HG03439 (cell line): ENCODE data around the gene KLHL29.

Source experiments
- ATAC-seq: cut with Tn5 transposase; IDR thresholded peaks from one replicate; pipeline ENCODE4 v1.9.1; 2021; ENCODE audit warnings: mild to moderate bottlenecking, moderate library complexity; ENCODE audit not compliant: unreplicated experiment

KLHL29 gene

DNA sequence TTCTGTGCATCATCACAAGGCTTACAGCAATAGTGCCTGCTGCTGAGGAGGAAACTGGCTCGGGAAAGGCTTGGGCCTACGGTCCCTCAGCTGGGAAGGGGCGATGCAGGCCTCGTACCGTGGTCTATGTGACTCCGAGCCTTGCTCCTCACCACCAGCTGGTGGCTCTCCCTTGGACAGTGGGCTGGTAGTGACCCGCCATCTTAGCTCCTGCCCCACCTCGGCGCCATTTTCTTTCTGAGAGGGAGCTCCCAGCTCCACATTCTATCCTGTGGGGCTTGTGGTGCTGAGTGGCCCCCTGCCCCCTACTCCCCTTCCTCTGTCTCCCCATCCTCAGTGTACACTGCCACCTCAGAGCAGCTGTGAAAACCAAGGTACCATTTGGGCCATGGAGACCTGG, 255.7 kb downstream of the KLHL29 start:
- no peak for ATAC-seq

DNA sequence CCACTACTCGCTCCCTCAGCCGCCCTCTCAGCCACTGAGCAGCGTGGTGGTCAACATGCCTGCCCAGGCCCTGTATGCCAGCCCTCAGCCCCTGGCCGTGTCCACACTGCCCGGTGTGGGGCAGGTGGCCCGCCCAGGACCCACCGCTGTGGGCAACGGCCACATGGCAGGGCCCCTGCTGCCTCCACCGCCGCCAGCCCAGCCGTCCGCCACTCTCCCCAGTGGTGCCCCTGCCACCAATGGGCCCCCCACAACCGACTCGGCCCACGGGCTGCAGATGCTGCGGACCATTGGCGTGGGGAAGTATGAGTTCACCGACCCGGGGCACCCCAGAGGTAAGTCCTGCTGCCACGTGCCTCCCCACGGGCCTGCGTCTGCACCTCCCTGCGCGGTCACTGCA, 257.5 kb downstream of the KLHL29 start:
- no peak for ATAC-seq

DNA sequence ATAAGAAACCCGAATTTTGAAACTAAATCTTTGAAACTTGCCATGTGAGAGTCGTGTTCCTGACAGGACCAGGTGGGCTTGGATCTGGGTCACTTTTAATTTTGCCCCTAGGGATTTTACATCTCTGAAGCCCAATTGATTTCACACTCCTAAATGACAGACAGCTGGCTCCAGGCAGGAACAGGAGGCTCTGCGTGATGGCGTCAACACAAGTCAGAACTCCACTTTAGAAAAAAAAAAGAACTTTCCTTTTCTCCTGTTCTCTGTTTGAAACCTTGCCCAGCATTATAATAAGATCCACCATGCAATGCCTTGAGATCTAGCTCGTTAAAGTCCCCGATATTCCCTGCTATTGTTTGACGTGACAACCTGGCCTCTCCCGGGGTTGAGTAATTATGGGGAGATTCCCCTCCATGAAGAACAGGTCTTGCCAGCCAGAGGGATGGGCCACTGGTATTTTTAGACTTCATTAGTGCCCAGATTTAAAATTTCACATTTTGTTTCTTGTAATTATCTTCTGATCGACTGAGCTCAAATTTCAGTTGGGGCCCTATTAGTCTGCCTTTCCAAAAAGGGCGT, 260.3 kb downstream of the KLHL29 start:
- ATAC-seq = no peak

DNA sequence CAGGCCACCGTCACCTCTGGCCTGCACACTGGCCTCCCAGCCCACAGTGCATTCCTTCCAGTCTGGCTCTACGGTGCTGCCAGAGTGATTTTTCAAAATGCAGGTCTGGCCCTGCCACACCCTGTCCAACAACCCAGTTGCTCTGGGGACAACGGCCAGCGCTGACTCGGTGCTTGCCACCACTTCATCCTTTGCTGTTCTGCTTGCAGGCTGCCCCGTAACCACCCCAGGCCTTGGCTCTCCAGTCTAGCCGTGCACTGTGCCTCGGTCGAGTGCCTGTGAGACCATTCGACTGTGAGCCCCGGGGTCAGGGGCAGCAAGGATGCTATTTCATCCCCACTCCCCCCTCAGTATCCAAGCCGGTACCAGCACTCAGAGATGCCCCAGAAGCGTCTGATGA, 262.6 kb downstream of the KLHL29 start:
- ATAC-seq = no peak

DNA sequence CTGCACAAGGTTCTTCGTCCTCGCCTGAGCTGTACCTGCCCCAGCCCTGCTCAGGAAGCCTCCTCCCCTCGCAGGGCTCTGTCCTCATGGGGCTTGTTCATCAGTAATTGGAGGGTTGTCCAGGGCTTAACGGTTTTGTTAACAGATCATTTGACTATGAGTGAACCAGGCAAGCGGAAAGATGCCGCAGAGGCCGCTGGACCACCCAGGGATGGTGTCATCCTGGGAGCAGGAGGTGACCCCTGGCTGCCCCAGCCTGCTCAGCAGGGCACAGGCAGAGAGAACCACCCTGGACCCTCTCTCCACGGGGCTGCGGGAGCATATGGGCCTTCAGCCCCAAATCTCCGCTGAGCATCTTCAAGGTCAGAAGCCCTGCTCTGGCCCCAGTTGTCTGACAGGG, 264.3 kb downstream of the KLHL29 start:
- no peak for ATAC-seq

DNA sequence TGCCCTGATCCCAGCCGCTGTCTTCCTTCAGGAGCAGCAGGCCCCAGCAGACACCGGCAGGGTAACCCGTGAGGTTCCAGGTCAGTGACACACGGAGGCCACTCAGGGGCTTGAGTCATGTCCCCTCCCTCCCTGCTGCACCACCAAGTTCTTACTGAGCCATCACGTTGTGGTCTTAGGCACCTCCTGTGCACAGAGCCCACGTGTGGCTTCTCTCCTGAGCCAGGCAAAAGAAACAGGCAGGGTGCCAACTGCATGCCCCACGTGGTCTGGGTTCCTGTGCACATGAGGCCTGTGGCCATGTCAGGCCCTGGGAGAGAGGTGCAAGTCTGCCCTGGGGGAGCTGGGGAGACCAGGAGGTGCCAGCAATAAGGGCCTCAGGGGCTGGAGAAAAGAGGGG, 264.8 kb downstream of the KLHL29 start:
- ATAC-seq = no peak

DNA sequence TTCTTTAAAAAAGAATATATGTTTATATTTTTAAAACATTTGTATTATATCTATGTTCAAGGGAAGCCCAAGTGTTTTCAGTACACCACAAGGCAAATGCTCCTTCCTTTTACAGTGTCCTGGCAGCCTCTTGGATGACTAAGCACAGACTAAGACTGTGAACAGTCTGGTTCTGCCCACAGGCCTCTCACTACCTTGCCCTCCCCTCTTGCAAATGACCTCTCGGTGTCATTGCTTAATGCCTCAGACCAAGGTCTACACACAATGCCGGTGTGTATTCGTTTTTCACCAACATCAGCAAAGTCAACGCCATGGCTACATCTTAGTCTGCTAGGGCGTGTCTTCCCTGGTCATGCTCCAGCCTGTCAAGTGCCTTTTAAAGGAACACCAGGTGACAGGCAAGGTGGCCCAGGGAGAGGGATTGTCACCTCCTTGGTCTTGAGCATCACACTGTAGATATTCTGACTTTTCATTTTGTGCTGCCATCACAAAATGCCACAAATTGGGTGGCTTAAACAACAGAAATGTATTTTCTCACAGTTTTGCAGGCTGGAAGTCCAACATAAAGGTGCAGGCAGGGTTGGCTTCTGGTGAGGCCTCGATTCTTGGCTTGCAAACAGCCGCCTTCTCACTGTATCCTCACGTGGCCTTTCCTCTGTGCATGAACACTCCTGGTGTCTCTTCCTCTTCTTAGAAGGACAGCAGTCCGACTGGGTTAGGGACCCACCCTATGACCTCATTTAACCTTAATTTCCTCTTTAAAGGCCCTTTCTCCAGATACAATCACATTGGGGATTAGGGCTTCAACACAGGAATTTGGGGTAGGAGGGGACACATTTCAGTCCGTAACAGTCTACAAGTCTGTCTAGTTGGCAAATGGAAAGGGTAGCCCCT, 266.5 kb downstream of the KLHL29 start:
- ATAC-seq = no peak

DNA sequence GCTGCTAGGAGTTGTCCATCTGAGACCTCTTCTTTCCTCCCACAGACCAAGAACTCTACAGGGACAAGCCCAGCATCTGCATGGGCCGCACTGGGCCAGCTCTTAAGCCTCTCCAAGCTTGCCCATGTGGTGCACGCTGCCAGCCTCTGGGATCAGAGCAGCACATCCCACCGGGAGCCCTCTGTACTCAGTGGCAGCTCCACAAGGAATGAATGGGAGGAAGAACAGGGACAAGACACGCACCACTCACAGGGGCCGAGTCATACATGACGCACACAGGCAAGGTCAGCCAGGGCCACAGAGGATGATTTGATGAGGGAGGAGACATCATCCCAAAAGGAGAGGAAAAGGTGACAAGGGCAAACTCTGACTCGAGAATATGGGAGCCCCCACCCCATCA, 268.3 kb downstream of the KLHL29 start:
- ATAC-seq = no peak

DNA sequence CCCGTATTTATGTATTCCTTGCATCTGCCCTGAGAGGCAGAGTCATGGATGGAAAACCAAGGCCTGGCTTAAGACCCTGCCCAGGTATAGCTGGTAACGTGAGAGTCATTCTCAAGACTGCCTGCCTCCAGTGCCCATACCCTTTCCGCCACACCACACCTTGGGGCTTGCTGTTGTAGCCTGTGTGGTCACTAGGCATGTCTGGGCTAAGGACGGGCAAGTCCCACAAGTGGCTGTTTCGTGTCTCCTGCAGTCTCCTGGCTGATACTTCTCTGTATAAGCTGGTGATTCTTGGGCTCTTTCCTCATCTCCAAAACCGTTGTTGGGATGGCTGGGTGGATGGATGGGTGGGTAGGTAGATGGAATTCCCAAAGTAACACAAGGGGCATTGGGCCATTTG, 269.8 kb downstream of the KLHL29 start:
- ATAC-seq = no peak

DNA sequence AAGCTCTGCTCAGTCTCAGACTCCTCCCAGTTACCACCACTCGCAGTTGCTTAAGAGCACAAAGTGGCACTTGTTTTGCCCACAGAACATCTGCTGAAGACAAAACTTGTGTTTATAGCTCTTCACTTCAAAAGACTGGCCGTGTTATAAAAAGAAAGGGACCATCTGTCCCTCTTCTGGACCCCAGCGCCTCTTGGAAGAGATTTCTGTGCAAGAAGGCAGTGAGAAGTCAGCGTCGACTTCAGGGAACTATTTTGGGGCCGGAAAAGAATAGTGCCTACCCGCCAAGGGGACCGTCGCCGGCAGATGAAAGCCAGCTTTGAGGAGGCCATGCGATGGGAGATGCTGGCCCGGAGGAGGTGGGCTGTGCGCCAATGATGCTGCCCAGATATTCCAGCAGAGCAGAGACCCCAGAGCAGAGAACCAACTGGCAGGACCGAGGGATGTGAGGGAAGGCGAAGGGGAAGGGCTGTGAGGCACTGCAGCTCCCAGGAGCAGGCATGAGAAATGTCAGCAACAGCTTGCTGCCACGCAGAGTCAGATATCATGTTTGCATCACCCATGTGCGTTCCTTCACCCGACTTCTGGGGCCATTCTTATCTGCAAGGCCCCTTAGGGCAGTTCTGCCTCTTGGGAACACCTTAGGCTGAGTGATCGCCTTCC, 271.1 kb downstream of the KLHL29 start:
- no peak for ATAC-seq

DNA sequence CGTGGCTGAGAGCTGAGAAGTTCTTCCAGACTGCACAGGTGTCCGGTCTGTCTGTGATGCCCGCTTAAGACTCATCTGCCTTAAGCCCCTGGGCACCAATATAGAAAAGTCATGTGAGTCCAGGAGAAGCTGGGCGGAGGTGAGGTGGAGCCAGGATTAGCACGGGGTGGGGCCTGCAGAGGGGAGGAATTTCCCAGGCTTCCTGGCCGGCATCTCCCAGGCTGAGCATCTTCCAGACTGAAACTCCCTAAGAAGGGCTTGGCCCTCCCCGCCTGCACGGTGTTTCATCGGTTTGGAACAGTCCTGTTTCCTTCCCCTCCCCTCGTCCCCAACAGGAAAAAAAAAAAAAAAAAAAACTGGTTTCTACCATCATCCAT, 271.6 kb downstream of the KLHL29 start:
- no peak for ATAC-seq

DNA sequence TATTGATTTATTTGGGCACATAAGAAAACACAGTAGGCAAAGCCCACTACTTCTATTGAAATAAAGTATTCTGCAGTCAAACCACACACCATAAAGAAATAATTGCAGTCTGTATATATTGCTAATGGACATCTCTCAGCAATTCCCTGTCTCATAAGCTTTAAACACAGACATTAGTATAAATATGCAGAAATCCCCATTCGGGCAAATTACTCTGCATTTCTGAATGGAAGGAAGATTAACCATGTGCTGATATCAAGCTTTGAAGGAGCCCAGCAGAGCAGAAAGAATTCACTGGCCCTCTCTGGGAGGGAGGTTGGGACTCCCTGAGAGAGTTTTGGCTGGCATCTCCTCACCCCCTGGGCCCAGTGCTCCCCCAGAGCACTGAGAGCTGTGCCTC, 272.4 kb downstream of the KLHL29 start:
- ATAC-seq = no peak

DNA sequence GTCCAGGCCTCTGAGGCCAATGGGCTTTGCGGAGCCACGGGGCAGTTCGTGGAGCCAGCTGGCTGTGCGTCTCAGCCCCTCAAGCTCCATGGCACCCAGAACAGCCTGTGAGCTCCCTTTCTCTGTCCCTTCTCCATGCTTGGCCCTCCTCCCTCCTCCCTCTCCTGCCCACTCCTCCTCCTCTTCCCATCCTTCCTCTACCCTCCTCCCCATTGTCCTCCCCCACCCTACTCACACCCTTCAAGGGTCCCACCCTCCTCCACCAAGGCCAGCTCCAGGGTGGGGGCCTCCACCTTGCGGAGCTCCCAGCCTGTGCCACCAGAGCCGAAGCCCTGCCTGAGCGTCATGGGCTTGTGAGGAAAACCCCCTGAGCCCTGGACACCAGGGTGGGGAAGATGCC, 273.0 kb downstream of the KLHL29 start:
- ATAC-seq = no peak

DNA sequence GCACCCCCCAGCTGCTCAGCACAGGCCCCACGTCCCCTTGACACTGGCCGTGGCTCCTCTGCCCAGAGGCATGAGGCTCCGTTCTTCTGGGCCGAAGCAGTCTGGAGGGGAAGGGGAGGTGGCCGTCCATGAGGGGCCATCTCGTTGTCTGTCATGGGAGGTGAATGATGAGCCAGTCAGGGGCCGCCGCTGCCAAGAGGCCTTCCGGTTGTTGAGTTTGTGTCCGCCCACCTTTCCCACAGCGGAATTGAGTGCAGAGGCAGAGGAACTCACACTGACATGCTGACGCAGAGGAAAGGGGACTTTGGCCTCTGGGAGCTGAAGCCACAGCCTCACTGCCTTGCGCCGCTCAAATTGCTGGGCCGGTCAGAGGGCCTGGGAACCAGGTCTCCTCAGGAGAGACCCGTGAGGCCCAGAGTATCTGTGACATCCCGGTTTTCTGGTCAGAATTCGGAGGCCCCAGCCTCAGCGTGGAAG, 273.5 kb downstream of the KLHL29 start:
- no peak for ATAC-seq

DNA sequence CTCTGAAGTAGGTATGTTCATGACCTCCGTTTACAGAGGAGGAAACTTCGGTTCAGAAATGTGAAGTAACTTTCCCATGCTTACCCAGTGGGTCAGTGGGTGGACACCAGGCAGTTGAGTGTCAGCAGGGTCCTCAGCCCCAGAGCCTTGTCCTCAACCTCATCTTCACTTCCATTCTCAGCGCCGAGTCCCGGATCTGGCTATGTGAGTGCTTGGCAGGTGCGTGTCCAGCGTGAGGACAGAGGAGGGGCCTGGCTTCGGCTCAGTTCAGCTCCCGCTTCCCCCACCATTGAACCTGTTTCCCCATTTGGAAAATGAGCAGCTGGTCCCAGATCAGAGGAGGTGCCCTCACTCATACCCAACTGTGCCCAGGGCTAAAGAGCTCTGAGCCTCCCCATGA, 274.3 kb downstream of the KLHL29 start:
- ATAC-seq = no peak

DNA sequence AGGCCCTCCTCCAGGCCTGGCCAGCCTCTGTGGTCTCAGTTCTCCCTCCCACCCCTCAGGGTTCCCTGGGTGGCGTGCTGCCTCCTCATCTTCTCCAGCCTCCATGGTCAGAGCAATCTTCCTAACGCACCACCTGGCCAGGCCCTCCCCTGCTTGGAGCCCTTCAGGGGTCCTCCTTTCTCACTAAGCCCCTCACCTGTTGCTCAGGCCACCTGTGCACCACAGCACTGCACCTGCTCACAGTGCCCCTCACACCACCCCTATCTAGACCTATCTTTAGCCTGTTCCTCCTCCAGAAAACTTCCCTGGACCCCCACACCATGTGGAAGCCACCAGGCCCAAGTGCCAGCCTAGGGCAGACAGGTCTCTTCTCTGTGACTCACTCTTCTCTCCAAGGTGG, 274.8 kb downstream of the KLHL29 start:
- no peak for ATAC-seq

DNA sequence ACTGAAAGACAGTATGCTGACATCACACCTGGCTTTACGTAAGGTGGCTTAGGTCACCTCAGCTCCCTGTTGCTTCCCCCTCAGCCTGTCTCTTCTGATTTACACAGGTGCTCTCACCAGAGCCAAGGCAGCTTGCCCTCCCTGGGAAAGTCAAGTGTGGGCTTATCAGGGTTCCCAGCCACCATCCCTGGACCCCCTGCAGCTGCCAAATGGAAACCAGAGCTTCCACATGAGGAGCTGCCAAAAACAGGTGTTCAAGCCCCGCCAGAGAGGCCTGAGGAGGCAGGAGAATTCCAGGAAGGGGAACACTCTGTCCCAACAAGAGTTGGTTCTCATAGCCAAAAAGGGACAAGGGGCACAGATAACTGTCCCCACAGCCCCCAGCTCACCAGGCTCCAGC, 275.3 kb downstream of the KLHL29 start:
- no peak for ATAC-seq

DNA sequence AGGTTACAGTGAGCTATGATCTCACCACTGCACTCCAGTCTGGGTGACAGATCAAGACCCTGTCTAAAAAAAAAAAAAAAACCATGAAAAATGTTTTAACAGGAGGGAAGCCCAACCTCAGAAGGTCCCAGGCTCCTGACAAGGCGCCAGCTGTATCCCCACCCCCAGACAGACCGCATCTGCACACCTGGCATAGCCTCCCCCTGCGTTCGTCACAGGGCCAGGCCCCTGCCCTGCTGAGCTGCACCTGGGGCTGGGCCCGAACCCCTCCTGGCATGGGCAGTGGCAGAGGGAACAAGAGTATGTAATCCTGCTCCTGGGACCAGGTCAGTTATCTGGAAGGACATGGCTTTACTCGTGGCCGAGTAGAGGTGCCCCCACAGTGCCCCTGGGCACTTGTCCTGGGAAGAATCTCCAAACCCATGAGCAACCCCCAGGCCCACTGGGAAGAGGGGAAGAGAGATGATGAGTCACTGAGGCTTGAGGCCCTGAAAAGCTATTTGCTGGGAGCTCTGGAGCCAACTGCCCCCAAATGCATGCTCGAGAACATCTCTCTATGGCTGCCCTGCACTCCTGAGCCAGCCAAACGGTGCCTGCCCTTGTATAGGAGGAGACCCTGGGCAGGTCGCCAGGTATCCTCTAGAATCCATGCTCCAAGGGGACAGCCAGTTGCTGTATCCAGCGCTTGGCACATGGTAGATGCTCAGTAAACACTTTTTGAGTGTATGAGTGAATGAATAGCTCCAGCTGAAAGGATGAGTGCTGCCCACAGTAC, 276.5 kb downstream of the KLHL29 start:
- no peak for ATAC-seq

DNA sequence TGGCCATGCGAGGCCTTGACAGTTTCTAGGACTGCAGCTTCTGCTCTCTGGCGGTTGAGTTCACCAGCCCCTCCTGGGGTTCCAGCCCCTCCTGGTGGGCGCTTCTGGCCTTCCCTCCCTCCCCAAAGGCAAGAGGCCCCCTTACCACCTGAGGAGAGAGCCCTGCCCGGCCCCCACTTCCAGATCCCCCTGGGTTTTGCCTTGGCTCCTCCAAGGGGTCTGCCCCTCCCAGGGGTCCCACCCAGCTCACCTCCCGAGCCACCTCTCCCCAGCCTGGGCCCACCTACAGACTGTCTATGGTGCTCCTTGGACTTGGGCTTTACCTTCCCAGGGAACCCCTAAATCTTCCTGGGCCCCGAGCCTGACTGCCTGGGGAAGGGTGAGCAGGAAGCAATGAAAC, 277.5 kb downstream of the KLHL29 start:
- no peak for ATAC-seq

DNA sequence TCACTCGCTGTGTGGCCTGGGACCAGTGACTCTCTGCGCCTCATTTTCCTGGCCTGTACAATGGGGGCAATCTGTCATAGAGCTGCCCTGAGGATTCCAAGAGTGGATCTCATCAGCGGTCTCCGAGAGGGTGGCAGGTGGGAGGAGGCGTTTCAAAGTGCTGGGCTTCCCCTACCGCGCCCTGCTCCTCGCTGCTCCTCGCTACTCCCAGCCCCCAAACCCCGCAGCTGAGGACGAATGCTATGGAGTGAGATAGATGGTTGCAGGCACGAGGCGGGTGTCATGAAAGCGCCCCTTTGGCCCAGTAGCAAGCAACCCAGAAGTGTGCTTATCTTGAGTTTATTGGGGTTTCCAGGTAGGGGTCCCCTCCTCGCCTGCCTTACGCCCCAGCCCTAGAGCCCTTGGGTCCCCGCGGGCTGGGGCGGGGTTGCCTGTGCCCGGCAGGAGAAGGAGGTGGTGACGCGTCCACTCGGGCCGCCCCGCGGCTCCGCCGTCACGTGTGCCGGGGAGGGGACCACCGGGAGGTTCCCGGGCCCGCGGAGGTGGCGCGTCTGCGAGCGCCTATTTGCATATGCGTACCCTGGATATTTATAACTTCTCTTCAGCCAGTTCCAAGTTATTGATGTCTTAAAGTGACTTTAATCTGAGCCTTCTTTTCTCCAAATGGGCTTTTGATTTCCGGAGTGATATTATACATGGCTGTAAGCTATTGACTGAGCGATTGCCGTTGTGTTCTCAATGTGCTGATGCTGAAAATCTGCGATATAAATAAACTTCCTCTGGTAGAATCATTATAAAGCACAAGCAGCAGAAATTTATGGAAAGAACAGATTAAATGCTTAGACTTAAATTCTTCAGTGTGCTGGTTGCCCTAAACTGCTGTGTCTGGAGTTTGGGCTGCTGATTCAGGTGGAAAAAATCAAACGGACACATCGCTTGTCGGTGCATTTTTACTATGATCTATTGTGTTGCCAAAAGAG, 278.3 kb downstream of the KLHL29 start:
- ATAC-seq = no peak
